Subcutaneous adipose tissue (tissue), 4 donors: ENCODE data around the gene ZNF791. TPM values are rescaled to one million over a fixed set of nuclear protein-coding genes. Genes with fewer than 3 reads are reported as not detected.

Experiments
- CTCF ChIP-seq: fragments of 450-650 bp; IDR thresholded peaks from one replicate; pipeline ENCODE4 v1.5.1; 2016; ENCODE audit warnings: low read depth, mild to moderate bottlenecking, control low read depth, antibody characterized with exemption, moderate library complexity
- total RNA-seq, 4 donors: library from RNA; depleted of rRNA; stranded (reverse); fragments of >200 nt; gene quantifications; one replicate each; pipeline ENCODE4 v1.1.0, GENCODE V29; 2016

The ZNF791 gene
- total RNA-seq, 4 donors from 2014 or later: 21.2 to 26.0 (median 24.9) TPM

GRCh38 chr19:12639901-12640613 is 29.3 kb downstream of the ZNF791 start:
- TF ChIP-seq CTCF: no peak

- no peak for TF ChIP-seq CTCF
Measured at GRCh38 chr19:12641456-12641855, 30.7 kb downstream of the ZNF791 start.

GRCh38 chr19:12642506-12642905 is 31.8 kb downstream of the ZNF791 start:
- TF ChIP-seq CTCF: no peak

GRCh38 chr19:12646551-12646950 is 35.8 kb downstream of the ZNF791 start:
- no peak for TF ChIP-seq CTCF

- TF ChIP-seq CTCF: no peak
Measured at GRCh38 chr19:12647047-12647446, 36.3 kb downstream of the ZNF791 start.

GRCh38 chr19:12647490-12648071 is 36.9 kb downstream of the ZNF791 start:
- no peak for TF ChIP-seq CTCF

GRCh38 chr19:12648088-12648487 is 37.4 kb downstream of the ZNF791 start:
- no peak for TF ChIP-seq CTCF
